ENCODE results near the gene TXNDC16. TPM values are rescaled to one million over a fixed set of nuclear protein-coding genes. Genes with fewer than 3 reads are reported as not detected.

Gene TXNDC16
- total RNA-seq, 1 donor from 2014 or later: 22.8 TPM

GRCh38 chr14:52545584-52546317, 6.6 kb downstream of the TXNDC16 start:
- no peaks in the 10 kb centered on the region for H3K9me3 Mint-ChIP-seq (ENCODE audit: unreplicated experiment)
- no peak for DNase-seq (ENCODE audit: extremely low spot score, unreplicated experiment)
- peaks cover 4% of the 10 kb centered on the region for H3K36me3 Mint-ChIP-seq (ENCODE audit: unreplicated experiment)
- no peaks in the 10 kb centered on the region for H3K27me3 Mint-ChIP-seq (ENCODE audit: unreplicated experiment)
- no peak for TF ChIP-seq CTCF (IDR thresholded peaks at IDR 0.05)
- H3K4me1 Mint-ChIP-seq (ENCODE audit: unreplicated experiment): peaks cover 34% of the 10 kb centered on the region
- H3K27ac Mint-ChIP-seq (ENCODE audit: unreplicated experiment): no peak overlapping the region
- no peak overlapping the region for H3K4me3 Mint-ChIP-seq (ENCODE audit: unreplicated experiment)

- Mint-ChIP-seq H3K27ac (ENCODE audit: unreplicated experiment) (no peak overlapping the region), H3K9me3 (ENCODE audit: unreplicated experiment) (no peaks in the 10 kb centered on the region), H3K36me3 (ENCODE audit: unreplicated experiment) (peaks cover 42% of the 10 kb centered on the region), H3K4me3 (ENCODE audit: unreplicated experiment) (no peak overlapping the region), H3K27me3 (ENCODE audit: unreplicated experiment) (no peaks in the 10 kb centered on the region), H3K4me1 (ENCODE audit: unreplicated experiment) (peaks cover 4% of the 10 kb centered on the region)
- DNase-seq (ENCODE audit: extremely low spot score, unreplicated experiment): no peak
- TF ChIP-seq CTCF (IDR thresholded peaks at IDR 0.05): no peak
Measured at GRCh38 chr14:52538623-52539022, 13.7 kb downstream of the TXNDC16 start.

- H3K9me3 Mint-ChIP-seq (ENCODE audit: unreplicated experiment): no peaks in the 10 kb centered on the region
- H3K27ac Mint-ChIP-seq (ENCODE audit: unreplicated experiment): no peak overlapping the region
- TF ChIP-seq CTCF (IDR thresholded peaks at IDR 0.05): no peak
- no peak overlapping the region for H3K4me3 Mint-ChIP-seq (ENCODE audit: unreplicated experiment)
- DNase-seq (ENCODE audit: extremely low spot score, unreplicated experiment): no peak
- H3K4me1 Mint-ChIP-seq (ENCODE audit: unreplicated experiment): no peaks in the 10 kb centered on the region
- peaks cover 49% of the 10 kb centered on the region for H3K36me3 Mint-ChIP-seq (ENCODE audit: unreplicated experiment)
- no peaks in the 10 kb centered on the region for H3K27me3 Mint-ChIP-seq (ENCODE audit: unreplicated experiment)
Measured at GRCh38 chr14:52536269-52536668, 16.0 kb downstream of the TXNDC16 start.

GRCh38 chr14:52531481-52531880, 20.8 kb downstream of the TXNDC16 start:
- no peak for TF ChIP-seq CTCF (IDR thresholded peaks at IDR 0.05)
- H3K27ac Mint-ChIP-seq (ENCODE audit: unreplicated experiment): no peak overlapping the region
- no peak for DNase-seq (ENCODE audit: extremely low spot score, unreplicated experiment)
- no peak overlapping the region for H3K4me3 Mint-ChIP-seq (ENCODE audit: unreplicated experiment)
- peaks cover 27% of the 10 kb centered on the region for H3K36me3 Mint-ChIP-seq (ENCODE audit: unreplicated experiment)
- H3K27me3 Mint-ChIP-seq (ENCODE audit: unreplicated experiment): no peaks in the 10 kb centered on the region
- no peaks in the 10 kb centered on the region for H3K9me3 Mint-ChIP-seq (ENCODE audit: unreplicated experiment)
- no peaks in the 10 kb centered on the region for H3K4me1 Mint-ChIP-seq (ENCODE audit: unreplicated experiment)

GRCh38 chr14:52527052-52527451, 25.3 kb downstream of the TXNDC16 start:
- Mint-ChIP-seq H3K4me1 (ENCODE audit: unreplicated experiment) (peaks cover 21% of the 10 kb centered on the region), H3K27me3 (ENCODE audit: unreplicated experiment) (no peaks in the 10 kb centered on the region), H3K9me3 (ENCODE audit: unreplicated experiment) (no peaks in the 10 kb centered on the region), H3K36me3 (ENCODE audit: unreplicated experiment) (peaks cover 3% of the 10 kb centered on the region), H3K27ac (ENCODE audit: unreplicated experiment) (no peak overlapping the region), H3K4me3 (ENCODE audit: unreplicated experiment) (no peak overlapping the region)
- TF ChIP-seq CTCF (IDR thresholded peaks at IDR 0.05): no peak
- no peak for DNase-seq (ENCODE audit: extremely low spot score, unreplicated experiment)

All from osteocyte (in vitro differentiated cells).